Measurements from ENCODE around the gene SHB.

The SHB gene

GRCh38 chr9:37978983-37979382, 90.0 kb downstream of the SHB start:
- Histone ChIP-seq H3K4me3 (ENCODE audit: low read depth, low read length) (no peak overlapping the region), H3K27me3 (ENCODE audit: insufficient read depth, low read length) (no peaks in the 10 kb centered on the region), H3K27ac (ENCODE audit: low read depth, low read length) (no peak overlapping the region), H3K4me2 (ENCODE audit: low read length) (no peak overlapping the region), H3K18ac (ENCODE audit: low read length) (peak overlapping the region; percentile 68), H3K9ac (ENCODE audit: low read length) (no peak overlapping the region), H2BK5ac (ENCODE audit: low read depth, low read length, poor library complexity) (no peak overlapping the region), H2AK5ac (ENCODE audit: low read length) (no peak overlapping the region), H3K23ac (ENCODE audit: low read length) (no peak overlapping the region), H3K4me1 (ENCODE audit: control insufficient read depth in 1 of 2, insufficient read depth in 2 of 2, low read length in 2 of 2) (peaks cover 8 to 11% of the 10 kb centered on the region in 2 experiments), H3K4ac (ENCODE audit: low read depth, low read length) (no peak overlapping the region), H3K14ac (ENCODE audit: low read length) (peak overlapping the region; percentile 48), H2AFZ (ENCODE audit: insufficient read depth, low read length, poor library complexity) (no peak overlapping the region), H3K79me1 (ENCODE audit: low read length) (no peaks in the 10 kb centered on the region), H4K91ac (ENCODE audit: low read depth, low read length) (no peak overlapping the region), H4K8ac (ENCODE audit: low read depth, low read length) (no peak overlapping the region), H2BK120ac (ENCODE audit: insufficient read depth, low read length, poor library complexity) (no peak overlapping the region), H3K79me2 (ENCODE audit: control insufficient read depth, insufficient read depth, low read length, poor library complexity) (no peaks in the 10 kb centered on the region), H3K36me3 (ENCODE audit: control insufficient read depth in 1 of 2, insufficient read depth in 2 of 2, low read length in 2 of 2) (peaks cover 10 to 23% of the 10 kb centered on the region in 2 experiments), H3K9me3 (ENCODE audit: insufficient read depth, low read depth, low read length) (no peaks in the 10 kb centered on the region), H4K12ac (ENCODE audit: low read depth, low read length) (no peak overlapping the region), H2BK12ac (ENCODE audit: low read length) (no peak overlapping the region)
- WGBS (ENCODE audit: extremely low coverage, insufficient coverage, insufficient read length) = no CpG with 5 or more reads among the region's 3 CpGs
- DNase-seq = no peak

- Histone ChIP-seq H3K4ac (ENCODE audit: low read depth, low read length) (no peak overlapping the region), H2BK5ac (ENCODE audit: low read depth, low read length, poor library complexity) (no peak overlapping the region), H3K9ac (ENCODE audit: low read length) (no peak overlapping the region), H2BK120ac (ENCODE audit: insufficient read depth, low read length, poor library complexity) (no peak overlapping the region), H2BK12ac (ENCODE audit: low read length) (no peak overlapping the region), H3K79me2 (ENCODE audit: control insufficient read depth, insufficient read depth, low read length, poor library complexity) (no peaks in the 10 kb centered on the region), H3K4me1 (ENCODE audit: control insufficient read depth in 1 of 2, insufficient read depth in 2 of 2, low read length in 2 of 2) (peaks cover 8% of the 10 kb centered on the region in 2 experiments), H3K36me3 (ENCODE audit: control insufficient read depth in 1 of 2, insufficient read depth in 2 of 2, low read length in 2 of 2) (peaks cover 10 to 21% of the 10 kb centered on the region in 2 experiments), H3K18ac (ENCODE audit: low read length) (no peak overlapping the region), H3K27me3 (ENCODE audit: insufficient read depth, low read length) (no peaks in the 10 kb centered on the region), H3K9me3 (ENCODE audit: insufficient read depth, low read depth, low read length) (no peaks in the 10 kb centered on the region), H4K91ac (ENCODE audit: low read depth, low read length) (no peak overlapping the region), H3K14ac (ENCODE audit: low read length) (no peak overlapping the region), H4K8ac (ENCODE audit: low read depth, low read length) (no peak overlapping the region), H2AFZ (ENCODE audit: insufficient read depth, low read length, poor library complexity) (no peak overlapping the region), H3K4me2 (ENCODE audit: low read length) (no peak overlapping the region), H3K4me3 (ENCODE audit: low read depth, low read length) (no peak overlapping the region), H4K12ac (ENCODE audit: low read depth, low read length) (no peak overlapping the region), H2AK5ac (ENCODE audit: low read length) (no peak overlapping the region), H3K23ac (ENCODE audit: low read length) (no peak overlapping the region), H3K79me1 (ENCODE audit: low read length) (no peaks in the 10 kb centered on the region), H3K27ac (ENCODE audit: low read depth, low read length) (no peak overlapping the region)
- no peak for DNase-seq
- WGBS (ENCODE audit: extremely low coverage, insufficient coverage, insufficient read length) = 100% methylated on average over 2 of the region's 6 CpGs
Measured at GRCh38 chr9:37978481-37978864, 90.6 kb downstream of the SHB start.

- H3K27me3 ChIP-seq (ENCODE audit: insufficient read depth, low read length) = no peaks in the 10 kb centered on the region
- H3K9me3 ChIP-seq (ENCODE audit: insufficient read depth, low read depth, low read length) = no peaks in the 10 kb centered on the region
- no peak overlapping the region for H2BK5ac ChIP-seq (ENCODE audit: low read depth, low read length, poor library complexity)
- no peak overlapping the region for H2BK12ac ChIP-seq (ENCODE audit: low read length)
- H4K12ac ChIP-seq (ENCODE audit: low read depth, low read length) = no peak overlapping the region
- no peak overlapping the region for H3K9ac ChIP-seq (ENCODE audit: low read length)
- peak overlapping the region; percentile 11 for H3K18ac ChIP-seq (ENCODE audit: low read length)
- no peak overlapping the region for H3K4me2 ChIP-seq (ENCODE audit: low read length)
- WGBS (ENCODE audit: extremely low coverage, insufficient coverage, insufficient read length) = no CpG with 5 or more reads among the region's 5 CpGs
- H3K79me1 ChIP-seq (ENCODE audit: low read length) = no peaks in the 10 kb centered on the region
- no peak overlapping the region for H3K14ac ChIP-seq (ENCODE audit: low read length)
- no peak overlapping the region for H2AFZ ChIP-seq (ENCODE audit: insufficient read depth, low read length, poor library complexity)
- no peak for DNase-seq
- no peak overlapping the region for H4K8ac ChIP-seq (ENCODE audit: low read depth, low read length)
- H2BK120ac ChIP-seq (ENCODE audit: insufficient read depth, low read length, poor library complexity) = no peak overlapping the region
- H3K36me3 ChIP-seq (ENCODE audit: control insufficient read depth in 1 of 2, insufficient read depth in 2 of 2, low read length in 2 of 2) = peaks cover 10 to 18% of the 10 kb centered on the region in 2 experiments
- H3K79me2 ChIP-seq (ENCODE audit: control insufficient read depth, insufficient read depth, low read length, poor library complexity) = no peaks in the 10 kb centered on the region
- no peak overlapping the region for H3K27ac ChIP-seq (ENCODE audit: low read depth, low read length)
- peaks cover 8% of the 10 kb centered on the region in 2 experiments for H3K4me1 ChIP-seq (ENCODE audit: control insufficient read depth in 1 of 2, insufficient read depth in 2 of 2, low read length in 2 of 2)
- H3K4me3 ChIP-seq (ENCODE audit: low read depth, low read length) = no peak overlapping the region
- H3K4ac ChIP-seq (ENCODE audit: low read depth, low read length) = no peak overlapping the region
- H3K23ac ChIP-seq (ENCODE audit: low read length) = no peak overlapping the region
- no peak overlapping the region for H4K91ac ChIP-seq (ENCODE audit: low read depth, low read length)
- no peak overlapping the region for H2AK5ac ChIP-seq (ENCODE audit: low read length)
Measured at GRCh38 chr9:37977851-37978480, 91.1 kb downstream of the SHB start.

DNA sequence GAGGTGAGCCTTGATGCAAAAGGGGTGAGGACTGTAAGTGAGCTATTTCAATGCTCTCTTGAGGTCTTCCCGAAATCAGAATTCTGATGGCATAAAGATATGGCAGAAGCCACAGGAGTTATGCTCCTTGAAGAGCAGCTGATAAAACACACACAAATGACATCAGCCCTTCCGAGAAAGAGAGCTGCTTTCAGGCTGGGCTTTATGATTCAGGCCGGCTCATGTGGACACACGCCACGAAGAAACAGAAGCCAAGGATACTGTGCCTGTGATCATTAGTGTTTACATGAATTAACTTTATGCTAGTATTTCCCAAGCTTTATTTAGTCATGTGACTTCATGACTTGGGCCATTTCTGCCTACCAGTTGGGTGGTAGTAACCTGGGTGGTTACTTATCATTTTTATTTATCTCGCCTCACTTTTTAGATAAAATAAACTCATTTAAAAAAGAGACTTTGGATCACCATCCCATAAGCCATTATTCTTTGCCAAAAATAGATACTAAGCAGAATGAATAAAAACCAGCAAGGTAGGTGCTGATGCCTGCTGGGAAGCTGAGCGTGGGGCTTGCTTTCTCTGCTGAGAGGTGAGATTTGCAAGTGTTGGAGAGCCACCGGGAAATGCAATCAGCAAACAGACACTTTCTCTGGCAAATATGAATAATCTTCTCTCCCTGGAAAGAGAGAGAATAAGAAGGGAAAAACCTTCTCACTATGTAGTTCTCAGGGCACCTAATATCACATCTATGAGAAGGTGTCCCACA, 92.1 kb downstream of the SHB start:
- Histone ChIP-seq H3K18ac (ENCODE audit: low read length) (no peak overlapping the region), H2BK12ac (ENCODE audit: low read length) (no peak overlapping the region), H2AK5ac (ENCODE audit: low read length) (no peak overlapping the region), H2BK120ac (ENCODE audit: insufficient read depth, low read length, poor library complexity) (no peak overlapping the region), H3K4me2 (ENCODE audit: low read length) (no peak overlapping the region), H3K27ac (ENCODE audit: low read depth, low read length) (no peak overlapping the region), H3K4ac (ENCODE audit: low read depth, low read length) (no peak overlapping the region), H3K4me1 (ENCODE audit: control insufficient read depth in 1 of 2, insufficient read depth in 2 of 2, low read length in 2 of 2) (peaks cover 8 to 16% of the 10 kb centered on the region in 2 experiments), H3K4me3 (ENCODE audit: low read depth, low read length) (no peak overlapping the region), H4K91ac (ENCODE audit: low read depth, low read length) (no peak overlapping the region), H2BK5ac (ENCODE audit: low read depth, low read length, poor library complexity) (no peak overlapping the region), H3K79me2 (ENCODE audit: control insufficient read depth, insufficient read depth, low read length, poor library complexity) (no peaks in the 10 kb centered on the region), H4K8ac (ENCODE audit: low read depth, low read length) (no peak overlapping the region), H3K9ac (ENCODE audit: low read length) (no peak overlapping the region), H3K36me3 (ENCODE audit: control insufficient read depth in 1 of 2, insufficient read depth in 2 of 2, low read length in 2 of 2) (peaks cover 16 to 26% of the 10 kb centered on the region in 2 experiments), H2AFZ (ENCODE audit: insufficient read depth, low read length, poor library complexity) (no peak overlapping the region), H3K23ac (ENCODE audit: low read length) (no peak overlapping the region), H4K12ac (ENCODE audit: low read depth, low read length) (no peak overlapping the region), H3K27me3 (ENCODE audit: insufficient read depth, low read length) (no peaks in the 10 kb centered on the region), H3K9me3 (ENCODE audit: insufficient read depth, low read depth, low read length) (no peaks in the 10 kb centered on the region), H3K14ac (ENCODE audit: low read length) (no peak overlapping the region), H3K79me1 (ENCODE audit: low read length) (no peaks in the 10 kb centered on the region)
- whole genome bisulfite sequencing (ENCODE audit: extremely low coverage, insufficient coverage, insufficient read length) = no CpG with 5 or more reads among the region's 8 CpGs
- DNase-seq = no peak
